HG02678 (cell line): ENCODE results near the gene SSTR3.
"Not testable (repeated sequence)": the region's sequence is repeated elsewhere in the genome, so short reads cannot be mapped to it uniquely, and the experiment has no call there.

Source experiments
- ATAC-seq: cut with Tn5 transposase; IDR thresholded peaks from one replicate; pipeline ENCODE4 v1.9.1; 2021; ENCODE audit warnings: mild to moderate bottlenecking, moderate library complexity; ENCODE audit not compliant: unreplicated experiment

SSTR3 gene

GRCh38 chr22:37213218-37213855, 1.1 kb upstream of the SSTR3 start:
- no peak for ATAC-seq

GRCh38 chr22:37211866-37212173, 457 bp downstream of the SSTR3 start:
- no peak for ATAC-seq

DNA sequence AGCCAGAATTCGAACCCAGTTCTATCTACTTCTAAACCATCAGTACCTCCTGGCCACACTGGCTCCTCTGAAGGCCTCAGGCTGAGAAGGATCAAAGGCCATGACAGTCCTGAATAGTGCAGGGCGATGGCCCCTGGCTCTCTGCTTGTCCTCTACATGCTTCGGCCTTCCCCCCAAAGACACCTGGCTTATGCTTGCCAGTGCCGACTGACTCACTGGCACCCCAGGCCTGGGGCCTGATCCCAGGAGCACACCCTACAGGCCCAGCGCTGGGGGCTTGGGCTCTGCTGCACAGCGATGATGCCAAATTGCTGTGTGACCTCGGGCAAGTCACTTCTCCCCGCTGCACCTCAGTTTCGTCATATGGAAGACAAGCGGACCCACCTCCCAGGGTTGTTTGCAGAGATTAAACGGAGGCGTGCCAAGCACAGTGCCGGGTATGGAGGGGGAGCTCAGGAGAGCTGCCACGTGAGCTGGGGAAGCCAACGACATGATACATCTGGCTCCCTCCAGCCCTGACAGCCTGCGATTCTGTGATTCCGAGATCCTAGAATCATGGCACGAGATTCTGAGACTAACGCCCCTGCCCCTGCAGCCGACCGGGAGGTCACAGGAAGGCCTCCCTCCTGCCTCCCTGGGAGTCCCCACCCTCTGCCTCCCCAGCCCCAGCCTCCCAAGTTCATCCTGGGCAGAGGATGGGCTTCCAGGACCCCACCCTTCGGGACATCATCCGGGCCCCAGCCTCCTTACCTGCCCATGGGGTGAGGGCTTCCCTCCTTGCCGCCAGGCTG, 1.0 kb downstream of the SSTR3 start:
- no peak for ATAC-seq

DNA sequence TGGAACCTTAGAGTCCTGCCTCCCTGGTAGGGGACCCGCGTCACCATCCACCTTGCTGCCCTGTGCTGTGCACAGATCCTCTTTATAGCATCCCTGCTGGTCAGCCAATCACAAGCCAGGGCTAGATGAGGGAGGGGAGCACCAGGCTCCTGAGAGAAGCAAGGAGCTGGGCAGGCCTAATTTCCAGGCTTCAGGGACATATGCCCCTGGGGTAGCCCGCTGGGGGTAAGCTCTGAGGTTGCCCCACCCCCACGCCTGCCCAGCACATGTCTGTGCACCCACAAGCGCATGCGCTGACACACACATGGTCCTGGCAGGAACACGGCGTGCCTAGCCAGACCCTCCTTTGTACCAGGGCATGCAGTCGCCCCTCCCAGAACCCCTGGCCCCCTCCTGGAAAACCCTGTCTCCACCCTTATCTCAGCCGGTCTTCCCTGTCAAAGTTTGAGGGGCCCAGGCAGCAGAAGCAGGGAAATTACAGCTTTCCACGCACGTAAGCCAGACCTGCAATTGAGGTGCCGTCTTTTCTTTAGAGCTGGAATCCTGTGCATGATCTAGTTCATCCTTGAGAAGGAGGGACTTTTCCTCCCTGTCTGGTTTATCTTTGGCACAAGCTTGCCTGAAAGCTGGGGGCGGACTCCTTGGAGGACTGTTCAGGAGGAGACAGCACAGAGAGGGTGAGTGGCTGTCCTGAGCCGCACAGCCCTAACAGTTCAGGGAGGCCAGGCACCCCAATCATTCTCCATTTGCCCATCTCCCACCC, 2.1 kb downstream of the SSTR3 start:
- no peak for ATAC-seq

DNA sequence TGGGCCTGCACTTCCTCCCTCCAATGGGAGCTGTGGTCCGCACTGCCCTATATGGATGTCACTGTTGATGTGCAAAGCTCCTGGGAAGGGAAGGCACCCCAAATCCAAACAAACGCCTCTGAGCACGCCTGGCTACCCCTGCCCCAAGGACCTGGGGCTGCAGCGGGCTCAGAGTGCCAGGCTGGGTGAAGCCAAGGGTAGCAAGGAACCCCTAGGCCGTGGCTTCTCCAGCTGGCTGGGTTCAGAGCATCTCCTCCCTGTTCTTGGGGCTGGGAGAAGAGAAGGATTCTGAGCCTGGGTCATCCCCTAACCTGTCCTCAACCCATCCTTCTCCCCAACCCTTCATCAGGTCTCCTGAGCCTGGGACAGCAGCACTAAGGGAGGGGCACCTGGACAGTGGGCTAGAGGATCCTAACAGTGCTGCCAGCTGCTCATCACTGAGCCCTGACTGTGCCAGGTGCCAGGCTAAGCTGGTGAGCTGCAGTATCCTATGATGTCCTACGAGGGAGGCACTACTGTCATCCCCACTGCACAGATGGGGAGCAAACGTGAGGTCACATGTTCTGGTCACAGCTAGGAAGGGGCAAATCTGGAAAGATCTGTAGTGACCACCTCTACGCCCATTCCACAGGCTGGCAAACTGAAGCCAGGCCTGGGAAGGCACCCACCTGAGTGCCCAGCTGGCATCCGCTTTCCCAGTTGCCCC, 3.0 kb downstream of the SSTR3 start:
- ATAC-seq: no peak

DNA sequence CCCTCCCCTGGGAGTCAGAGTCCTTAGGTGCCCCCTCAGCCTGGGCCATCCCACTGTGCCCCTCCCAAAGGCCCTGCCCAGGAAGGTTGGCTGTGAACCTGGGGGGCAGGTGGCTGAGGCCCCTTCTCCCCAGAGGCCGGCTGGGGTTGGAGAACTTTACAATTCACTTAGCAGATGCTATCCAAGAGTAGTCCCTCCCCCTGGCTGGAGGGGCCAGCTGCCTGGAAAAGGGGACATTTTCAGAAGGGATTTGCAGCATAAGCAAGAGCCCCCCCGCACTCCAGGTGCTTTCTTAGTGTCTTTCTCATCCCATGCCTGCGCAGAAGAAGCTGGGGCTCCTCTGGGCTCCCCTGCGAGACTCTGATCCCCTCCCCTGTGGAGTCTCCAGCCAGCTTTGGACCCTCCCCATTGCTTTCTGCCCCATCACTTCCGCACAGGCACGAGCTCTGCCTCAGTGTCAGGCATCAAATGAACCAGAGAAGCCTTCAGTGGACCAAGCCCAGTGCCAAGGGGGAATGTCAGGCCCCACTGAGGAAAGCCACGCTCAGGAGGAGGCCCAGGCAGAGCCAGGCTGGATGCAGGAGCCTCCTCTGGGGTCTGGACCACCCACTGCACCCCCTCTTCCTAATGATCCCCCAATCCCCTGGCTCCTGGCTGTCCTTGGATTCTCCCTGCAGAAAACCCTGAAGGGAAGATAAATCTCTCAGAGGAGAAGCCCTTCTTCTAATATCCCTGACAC, 3.7 kb downstream of the SSTR3 start:
- ATAC-seq: no peak

- ATAC-seq: no peak
These were observed 4.3 kb downstream of the SSTR3 start for GRCh38 chr22:37207981-37208380.

DNA sequence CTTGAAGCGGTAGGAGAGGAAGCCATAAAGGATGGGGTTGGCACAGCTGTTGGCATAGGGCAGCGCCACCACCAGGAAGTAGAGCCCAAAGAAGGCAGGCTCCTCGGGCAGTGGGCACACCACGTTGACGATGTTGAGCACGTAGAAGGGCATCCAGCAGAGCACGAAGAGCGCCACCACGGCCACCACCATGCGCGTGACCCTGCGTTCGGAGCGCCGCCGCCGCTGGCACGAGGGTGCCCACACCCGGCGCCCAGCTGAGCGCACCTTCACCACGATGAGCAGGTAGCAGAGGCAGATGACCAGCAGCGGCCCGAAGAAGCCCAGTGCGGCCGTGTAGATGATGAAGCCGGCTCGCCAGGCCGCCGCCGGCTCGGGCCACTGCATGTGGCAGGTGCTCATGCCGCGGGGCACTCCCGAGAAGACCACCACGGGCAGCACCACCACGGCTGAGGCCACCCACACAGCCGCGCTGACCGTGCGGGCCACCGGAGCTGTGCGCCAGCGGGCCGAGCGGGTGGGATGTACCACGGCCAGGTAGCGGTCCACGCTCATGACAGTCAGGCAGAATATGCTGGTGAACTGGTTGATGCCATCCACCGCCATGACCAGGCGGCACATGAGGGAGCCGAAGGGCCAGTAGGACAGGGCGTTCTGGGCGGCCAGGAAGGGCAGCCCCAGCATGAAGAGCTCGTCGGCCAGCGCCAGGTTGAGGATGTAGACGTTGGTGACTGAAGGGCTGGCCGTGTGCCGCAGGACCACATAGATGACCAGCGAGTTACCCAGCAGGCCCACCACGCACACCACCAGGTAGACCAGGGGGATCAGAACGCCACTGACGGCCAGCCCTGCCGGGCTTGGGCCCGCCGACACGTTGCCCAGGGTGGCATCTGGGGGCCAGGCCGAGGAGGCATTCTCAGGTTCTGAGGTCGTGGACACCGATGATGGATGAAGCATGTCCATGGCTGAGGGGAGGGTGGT, 5.1 kb downstream of the SSTR3 start:
- no peak for ATAC-seq

DNA sequence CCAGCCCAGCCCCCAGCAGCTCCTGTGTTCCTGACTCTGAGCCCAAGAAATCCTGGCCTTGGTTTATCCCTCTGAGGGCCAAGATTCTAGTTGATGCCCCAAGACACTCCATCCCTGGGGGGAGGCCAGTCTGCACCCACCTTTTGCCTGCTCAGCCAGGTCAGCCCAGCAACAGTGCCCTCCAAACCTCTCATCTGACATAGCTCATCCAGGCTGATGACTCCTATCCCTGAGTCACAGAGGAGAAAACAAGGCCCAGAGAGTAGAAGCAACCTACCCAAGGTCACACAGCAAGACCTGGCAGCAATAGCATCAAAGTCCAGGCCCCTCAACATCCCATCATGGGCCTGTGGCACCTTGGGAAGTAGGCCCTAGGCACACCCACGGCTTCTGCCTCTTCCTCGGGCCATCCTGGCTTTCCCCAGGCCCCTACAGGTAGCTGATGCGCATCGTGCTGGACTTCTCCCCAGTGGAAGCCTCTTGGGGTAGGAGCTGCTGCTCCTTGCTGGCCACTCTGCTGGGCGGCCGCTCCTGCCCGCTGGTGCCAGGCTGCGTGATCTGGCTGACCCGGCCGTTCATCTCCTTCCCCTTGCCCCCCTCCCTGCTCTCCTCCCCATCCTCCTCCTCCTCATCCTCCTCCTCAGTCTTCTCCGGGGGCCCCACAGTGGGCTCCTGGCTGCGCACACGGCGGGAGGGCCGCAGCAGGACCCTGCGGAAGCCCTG, 6.0 kb downstream of the SSTR3 start:
- ATAC-seq: no peak

DNA sequence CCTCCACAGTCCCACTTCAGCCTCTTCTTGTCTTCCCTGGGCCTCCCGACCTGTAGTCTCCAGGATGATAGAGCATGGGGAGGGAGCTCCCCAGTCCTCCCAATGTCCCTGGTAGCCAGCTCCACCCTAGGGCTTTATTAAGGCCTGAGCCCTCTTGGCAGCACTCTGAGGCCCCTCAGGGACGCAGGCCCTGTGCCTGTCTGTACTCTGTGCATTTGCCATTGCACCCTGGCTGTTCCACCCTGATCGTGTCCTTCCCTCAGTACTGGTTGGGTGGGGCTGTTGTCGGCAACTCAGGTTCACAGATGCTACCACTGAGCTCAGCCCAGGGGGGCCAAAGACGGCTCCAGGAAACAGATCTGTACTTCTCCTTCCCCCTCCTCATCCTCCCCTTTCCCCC, 7.2 kb downstream of the SSTR3 start:
- ATAC-seq: no peak

DNA sequence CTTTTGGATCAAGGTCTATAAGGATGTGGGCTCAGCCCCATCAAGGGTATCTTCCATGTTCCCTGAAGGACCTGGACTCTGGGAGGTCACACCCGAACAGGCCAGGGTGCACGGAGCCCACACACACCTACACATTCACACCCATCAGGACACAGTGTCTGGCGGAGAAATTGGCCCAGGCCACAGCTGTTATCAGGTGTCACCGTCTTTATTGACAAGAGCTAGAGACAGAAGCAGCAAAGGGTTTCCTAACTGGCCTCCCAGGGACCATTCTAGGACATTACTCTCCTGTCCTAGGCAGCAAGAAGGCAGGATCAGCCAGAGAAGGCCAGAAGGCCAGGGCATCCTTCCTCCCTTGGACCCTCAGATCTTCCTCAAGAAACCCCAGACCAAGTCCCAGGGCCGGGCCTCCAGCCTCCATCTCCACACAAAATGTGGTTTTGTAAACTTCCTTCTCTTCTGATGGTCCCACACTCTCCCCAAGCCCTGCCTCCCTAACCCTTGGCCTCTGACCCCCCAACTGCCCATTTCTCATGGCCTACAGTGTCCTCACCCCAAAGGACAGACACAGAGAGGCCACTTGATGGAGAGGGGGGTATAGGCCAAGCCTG, 8.1 kb downstream of the SSTR3 start:
- no peak for ATAC-seq

DNA sequence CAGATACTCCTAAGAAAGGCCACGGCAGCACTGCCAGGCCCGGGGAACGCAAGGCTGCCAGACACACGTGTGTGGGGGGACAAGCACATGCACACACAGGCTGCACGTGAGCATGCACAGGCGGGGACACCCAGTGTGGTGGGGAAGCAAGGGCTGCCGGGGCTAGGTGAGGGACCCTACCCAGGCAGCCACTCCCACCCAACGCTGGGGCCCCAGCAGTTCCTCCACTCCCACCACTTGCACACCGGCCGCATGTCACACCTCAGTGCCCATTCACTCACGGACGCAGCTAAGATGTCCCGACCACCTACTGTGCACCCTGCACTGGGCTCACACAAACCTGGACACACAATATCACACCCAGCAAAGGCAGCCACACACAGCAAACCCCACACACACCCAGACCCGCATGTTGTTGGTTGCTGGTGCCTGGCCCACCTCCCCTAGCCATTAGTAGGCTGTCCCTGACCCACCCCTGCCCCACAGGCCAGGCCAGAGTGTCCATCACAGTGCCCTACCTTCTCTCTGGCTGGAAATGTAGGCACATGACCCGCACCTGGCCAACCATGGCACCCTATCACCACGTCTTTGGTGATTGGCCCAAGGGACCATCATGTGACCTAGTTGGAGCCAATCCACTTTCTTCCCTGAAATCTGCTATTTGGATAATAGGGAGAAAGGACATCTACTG, 8.8 kb downstream of the SSTR3 start:
- ATAC-seq: no peak

GRCh38 chr22:37202716-37203115, 9.6 kb downstream of the SSTR3 start:
- no peak for ATAC-seq

DNA sequence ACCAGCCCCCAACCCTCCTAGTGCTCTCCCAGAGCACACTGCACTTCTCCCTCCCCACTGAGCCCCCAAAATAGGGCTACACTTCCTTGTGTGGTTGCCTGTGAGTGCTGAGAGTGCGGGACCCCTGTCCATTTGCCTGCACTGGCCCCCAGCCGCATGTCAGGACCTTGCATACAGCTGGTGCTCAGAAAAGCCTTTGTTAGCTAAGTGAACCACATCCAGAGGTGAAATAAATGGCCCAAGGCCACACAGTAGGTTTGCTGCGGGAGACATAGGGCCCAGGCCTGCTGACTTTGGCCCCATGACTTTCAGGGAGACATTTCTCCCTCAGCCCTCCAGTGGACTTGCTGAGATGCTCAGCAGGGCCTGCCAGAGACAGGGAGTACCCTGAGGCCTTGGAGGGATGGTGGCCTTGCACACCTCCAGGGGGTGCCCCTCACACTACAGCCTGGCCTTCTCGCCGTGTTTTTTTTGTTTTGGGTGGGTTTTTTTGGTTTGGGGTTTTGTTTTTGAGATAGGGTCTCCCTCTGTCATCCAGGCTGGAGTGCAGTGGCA, 10.2 kb downstream of the SSTR3 start:
- ATAC-seq: no peak

DNA sequence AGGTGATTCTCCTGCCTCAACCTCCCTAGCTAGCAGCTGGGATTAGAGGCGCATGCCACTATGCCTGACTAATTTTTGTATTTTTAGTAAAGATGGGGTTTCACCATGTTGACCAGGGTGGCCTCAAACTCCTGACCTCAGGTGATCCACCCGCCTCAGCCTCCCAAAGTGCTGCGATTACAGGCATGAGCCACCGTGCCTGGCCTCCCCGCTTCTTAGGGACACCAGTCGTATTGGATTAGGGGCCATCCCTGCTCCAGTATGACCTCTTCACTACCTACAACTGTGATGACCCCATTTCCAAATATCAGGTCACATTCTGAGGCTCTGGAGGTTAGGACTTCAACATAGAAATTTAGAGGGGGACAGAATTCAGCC, 10.8 kb downstream of the SSTR3 start:
- ATAC-seq: not testable (repeated sequence)

GRCh38 chr22:37199760-37200108, 12.5 kb downstream of the SSTR3 start:
- no peak for ATAC-seq

DNA sequence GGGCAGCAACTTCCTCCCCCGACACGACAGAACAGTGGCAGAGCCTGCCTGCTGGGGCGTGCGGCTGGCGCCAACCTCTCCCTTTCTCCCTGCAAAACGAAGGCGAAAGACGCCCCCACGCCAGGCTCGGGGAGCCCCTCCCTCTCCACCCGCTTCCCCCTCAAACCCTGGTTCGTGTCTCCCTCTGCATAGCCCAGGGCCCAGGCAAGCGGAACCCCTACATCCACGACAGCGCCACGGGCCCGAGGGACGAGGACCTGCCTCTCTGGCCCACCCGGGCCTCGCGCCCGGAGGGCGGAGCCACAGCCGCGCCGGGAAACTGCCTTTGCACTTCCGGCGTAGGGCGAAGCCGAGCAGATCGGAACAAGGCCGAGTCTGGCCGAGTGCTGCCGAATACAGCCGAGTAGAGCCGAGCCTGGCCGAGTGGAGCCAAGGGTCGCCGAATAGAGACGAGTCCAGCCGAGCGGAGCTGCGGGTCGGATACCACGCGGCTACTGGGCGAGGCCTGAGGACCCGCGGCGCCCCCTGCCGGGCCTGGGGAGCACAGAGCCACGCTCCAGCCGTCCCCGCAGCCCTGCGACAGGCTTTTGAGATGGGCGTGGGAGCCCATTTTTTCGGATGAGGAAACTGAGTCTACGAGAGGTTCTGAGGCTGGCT, 13.0 kb downstream of the SSTR3 start:
- peak; percentile 92 for ATAC-seq
